Colonic mucosa (tissue), 4 donors: ENCODE data around the gene TAPBPL. TPM values are rescaled to one million over a fixed set of nuclear protein-coding genes. Genes with fewer than 3 reads are reported as not detected.

ENCODE experiments used
- DNase-seq: peaks from one replicate; pipeline ENCODE4 v3.0.0-alpha.2; 2020
- H3K27ac ChIP-seq: fragments of 200-600 bp; one replicate; pipeline ENCODE4 v1.8.0; 2021
- H3K27me3 ChIP-seq: fragments of 200-600 bp; one replicate; pipeline ENCODE4 v1.8.0; 2021
- H3K36me3 ChIP-seq: fragments of 200-600 bp; one replicate; pipeline ENCODE4 v1.8.0; 2021
- H3K4me1 ChIP-seq: fragments of 200-600 bp; one replicate; pipeline ENCODE4 v1.8.0; 2021; ENCODE audit warnings: mild to moderate bottlenecking
- H3K4me3 ChIP-seq: fragments of 200-600 bp; one replicate; pipeline ENCODE4 v1.8.0; 2021
- H3K9ac ChIP-seq, 2 donors: one replicate each; pipeline ENCODE4 v1.7.0; 2013; ENCODE audit warnings: control low read depth in 2 of 2, low read depth in 2 of 2, low read length in 2 of 2
- H3K9me3 ChIP-seq: fragments of 200-600 bp; one replicate; pipeline ENCODE4 v1.8.0; 2021
- CTCF ChIP-seq: fragments of 200-600 bp; IDR thresholded peaks from one replicate; pipeline ENCODE4 v1.8.0; 2022; ENCODE audit warnings: antibody characterized with exemption, mild to moderate bottlenecking
- intact Hi-C: fragments of 100-400 bp; cut with DNase I; formaldehyde crosslinking; loops from one replicate; pipeline ENCODE4 v1.14.1; 2022
- total RNA-seq, 2 donors: library from RNA; stranded (reverse); fragmentation: NEBNext Ultra II Directional in 1 of 2; extraction: Animal tissue kit (Norgen Biotek cat#: 25700) in 1 of 2; gene quantifications; one replicate each; pipeline ENCODE4 v1.2.1, GENCODE V29; 2021
- donor health status: healthy.
- donor health status: DM: no; HTN: no; CAD: no.
- donor health status: DM: no; HTN: no; CAD: no.

Gene TAPBPL
- total RNA-seq, 2 donors from 2014 or later, result 44.9 to 57.8 TPM

DNA sequence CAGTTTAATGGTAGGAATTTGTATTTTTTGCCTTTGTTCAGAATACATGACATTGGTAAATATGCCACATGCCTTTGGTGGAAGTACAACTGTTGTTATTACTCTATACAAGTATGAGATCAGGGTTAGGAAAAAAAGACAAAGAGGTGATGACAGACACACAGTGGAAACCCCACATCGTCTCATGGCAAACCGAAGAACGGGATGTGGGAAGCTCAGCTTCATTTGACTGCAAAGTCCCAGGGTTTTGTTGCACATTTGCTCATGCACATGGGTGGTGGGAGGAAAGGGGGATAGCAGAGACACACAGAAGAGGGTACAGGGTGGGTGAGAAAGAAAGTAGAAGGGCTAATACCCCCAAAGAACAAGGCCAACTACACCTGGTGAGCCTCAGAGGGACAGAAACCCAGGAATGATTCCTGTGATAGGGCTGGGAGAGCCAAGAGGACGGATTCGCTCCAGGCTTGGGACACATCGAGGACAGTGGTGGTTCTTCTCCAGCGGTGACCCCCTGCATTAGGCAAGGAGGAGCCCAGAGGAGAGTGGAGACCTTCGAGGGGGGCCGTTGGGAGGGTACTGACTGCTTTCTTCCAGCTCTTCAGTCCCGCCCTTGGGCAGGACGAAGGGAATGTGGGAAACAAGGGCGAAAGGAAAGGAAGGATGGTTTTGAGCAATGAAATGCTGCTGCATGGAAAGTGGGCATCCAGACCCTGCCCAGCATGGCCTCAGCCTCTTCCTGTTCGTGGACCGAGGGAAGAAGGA lies 10.6 kb downstream of the TAPBPL start:
- H3K4me1 ChIP-seq, result peaks cover 5% of the 10 kb centered on the region
- no peaks in the 10 kb centered on the region for H3K9me3 ChIP-seq
- H3K4me3 ChIP-seq, result no peak overlapping the region
- H3K9ac ChIP-seq, result peak overlapping the region in 1 of 2 donors; percentile 18
- intact Hi-C loops, result loop anchor here (5.0 kb wide), 1 partner anchor 140 kb away; no protein-coding TSS in a partner anchor
- H3K27ac ChIP-seq, result peak overlapping the region; percentile 62
- H3K27me3 ChIP-seq, result no peaks in the 10 kb centered on the region
- peaks cover 20% of the 10 kb centered on the region for H3K36me3 ChIP-seq
- no peak for DNase-seq
- TF ChIP-seq CTCF, result no peak

DNA sequence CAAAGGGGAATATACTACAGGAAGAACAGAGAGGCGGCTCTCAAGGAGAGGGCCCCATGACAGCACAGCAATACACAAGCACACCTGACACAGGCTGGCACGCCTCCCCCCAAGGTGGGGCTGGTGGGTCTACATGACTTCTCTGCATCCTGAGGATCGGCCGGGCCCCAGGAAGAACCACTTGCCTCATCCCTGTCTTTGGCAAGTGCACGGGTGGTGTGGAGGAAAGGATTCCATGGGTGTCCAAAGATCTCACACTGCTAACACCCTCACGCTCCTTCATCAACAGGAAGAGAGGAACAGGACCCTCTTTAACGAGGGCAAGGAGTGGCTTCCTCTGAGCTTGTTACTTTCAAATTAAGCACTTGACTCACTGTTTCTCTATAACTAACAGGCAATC lies 11.4 kb downstream of the TAPBPL start:
- peaks cover 12% of the 10 kb centered on the region for H3K36me3 ChIP-seq
- H3K9ac ChIP-seq, result no peak overlapping the region
- DNase-seq, result no peak
- intact Hi-C loops, result loop anchor here (5.0 kb wide), 1 partner anchor 141 kb away; no protein-coding TSS in a partner anchor
- H3K4me3 ChIP-seq, result no peak overlapping the region
- H3K27me3 ChIP-seq, result no peaks in the 10 kb centered on the region
- H3K4me1 ChIP-seq, result peaks cover 10% of the 10 kb centered on the region
- peak overlapping the region; percentile 32 for H3K27ac ChIP-seq
- no peak for TF ChIP-seq CTCF
- no peaks in the 10 kb centered on the region for H3K9me3 ChIP-seq

GRCh38 chr12:6463858-6464257 lies 12.0 kb downstream of the TAPBPL start:
- peaks cover 14% of the 10 kb centered on the region for H3K4me1 ChIP-seq

GRCh38 chr12:6464531-6464930 lies 12.7 kb downstream of the TAPBPL start:
- Histone ChIP-seq H3K9me3 (no peaks in the 10 kb centered on the region), H3K4me1 (peaks cover 14% of the 10 kb centered on the region), H3K27me3 (no peaks in the 10 kb centered on the region), H3K27ac (no peak overlapping the region), H3K36me3 (peaks cover 3% of the 10 kb centered on the region), H3K9ac (no peak overlapping the region), H3K4me3 (no peak overlapping the region)
- no peak for TF ChIP-seq CTCF
- DNase-seq, result no peak
- intact Hi-C loops, result loop anchor here (5.0 kb wide), 1 partner anchor 142 kb away; no protein-coding TSS in a partner anchor

More at GRCh38 chr12:6463858-6464257, 12.0 kb downstream of the TAPBPL start:
- TF ChIP-seq CTCF, result no peak
- intact Hi-C loops, result loop anchor here (5.0 kb wide), 1 partner anchor 142 kb away; no protein-coding TSS in a partner anchor
- Histone ChIP-seq H3K4me3 (no peak overlapping the region), H3K27me3 (no peaks in the 10 kb centered on the region), H3K27ac (peak overlapping the region; percentile 32), H3K9ac (peak overlapping the region in 1 of 2 donors; percentile 3), H3K36me3 (peaks cover 8% of the 10 kb centered on the region), H3K9me3 (no peaks in the 10 kb centered on the region)
- DNase-seq, result no peak

GRCh38 chr12:6465467-6466183 lies 13.8 kb downstream of the TAPBPL start:
- Histone ChIP-seq H3K27ac (no peak overlapping the region), H3K9ac (no peak overlapping the region), H3K4me1 (peaks cover 14% of the 10 kb centered on the region), H3K4me3 (no peak overlapping the region), H3K36me3 (peaks cover 2% of the 10 kb centered on the region), H3K9me3 (no peaks in the 10 kb centered on the region), H3K27me3 (no peaks in the 10 kb centered on the region)
- DNase-seq, result peak; percentile 77
- intact Hi-C loops, result loop anchor here (5.0 kb wide), 1 partner anchor 43 kb away; no protein-coding TSS in a partner anchor
- TF ChIP-seq CTCF, result peak; percentile 78
